ENCODE results near the gene LAMP5. TPM values are rescaled to one million over a fixed set of nuclear protein-coding genes. Genes with fewer than 3 reads are reported as not detected.

Gene LAMP5
- total and polyA plus RNA-seq, 2 of the 13 experiments (the other 11 are each of a cell fraction or from before 2014, with no cell fraction given): not detected

DNA sequence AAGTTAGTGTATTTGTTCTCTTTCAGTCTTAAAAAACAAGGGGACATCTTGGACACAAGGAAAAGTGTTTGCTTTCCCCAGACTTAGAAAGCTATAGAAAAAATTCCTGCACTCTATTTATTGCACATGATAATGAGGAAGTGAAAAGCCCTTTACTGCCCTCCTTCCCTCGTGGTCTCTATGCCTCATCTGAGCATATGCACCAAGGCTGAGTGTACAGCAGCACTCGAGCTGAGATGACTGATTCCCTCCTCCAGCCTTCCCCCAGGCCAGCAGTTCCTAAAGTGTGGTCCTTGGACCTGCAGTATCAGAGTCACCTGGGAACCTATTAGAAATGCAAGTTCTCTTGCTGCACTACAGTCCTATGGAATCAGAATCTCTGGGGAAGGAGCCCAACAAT is 14.3 kb upstream of the LAMP5 start:
- intact Hi-C loops (cut with micrococcal nuclease; ENCODE audit: unreplicated experiment): no loop called here
- Histone ChIP-seq H3K4me3 (replicated peaks in 1 of 3; ENCODE audit: insufficient read depth in 1 of 3, low read depth in 2 of 3, low read length in 3 of 3) (no peak overlapping the region), H3K4me1 (ENCODE audit: insufficient read depth, low read length) (no peaks in the 10 kb centered on the region), H3K4me2 (ENCODE audit: low read depth, low read length) (no peak overlapping the region), H2AFZ (ENCODE audit: low read length) (no peak overlapping the region), H3K27ac (ENCODE audit: extremely low read length, insufficient read depth, low read length) (no peak overlapping the region), H3K36me3 (replicated peaks in 1 of 2; ENCODE audit: control insufficient read depth in 1 of 2, insufficient read depth in 2 of 2, low read length in 2 of 2) (no peaks in the 10 kb centered on the region), H3K27me3 (ENCODE audit: control insufficient read depth in 1 of 2, insufficient read depth in 2 of 2, low read length in 2 of 2) (peaks cover 0 to under 1% of the 10 kb centered on the region in 2 experiments; a peak in 2 of 5 replicates), H3K79me2 (ENCODE audit: insufficient read depth, low read length) (no peaks in the 10 kb centered on the region), H3K9me3 (ENCODE audit: low read length) (no peaks in the 10 kb centered on the region), H3K9ac (ENCODE audit: insufficient read depth, low read depth, low read length) (no peak overlapping the region), H4K20me1 (ENCODE audit: insufficient read depth, low read length) (no peaks in the 10 kb centered on the region)
- ChIA-PET POLR2A (no interaction called here), CTCF (ENCODE audit: low intra/inter-chr PET ratio, low total read pairs) (no interaction called here)
- no TSS peak for BruUV-seq (replicated peaks)
- ATAC-seq (no peak), DNase-seq (ENCODE audit: low spot score) (no peak), FAIRE-seq (no peak)
- TF ChIP-seq TMF1 (CRISPR knock-in tag; IDR thresholded peaks at IDR 0.05; ENCODE audit: low read depth): no peak
- no peak for TF ChIP-seq ZNF776 (CRISPR knock-in tag; IDR thresholded peaks at IDR 0.05)
- no peak for TF ChIP-seq ZMYM4 (CRISPR knock-in tag; IDR thresholded peaks at IDR 0.05)
- no peak for TF ChIP-seq ZNF3 (CRISPR knock-in tag; IDR thresholded peaks at IDR 0.05)
- TF ChIP-seq RBFOX2 (IDR thresholded peaks at IDR 0.05; ENCODE audit: low read depth, low read length): no peak
- no peak for TF ChIP-seq TBX3 (IDR thresholded peaks at IDR 0.05; ENCODE audit: borderline replicate concordance)
- TF ChIP-seq, protein P1, sequence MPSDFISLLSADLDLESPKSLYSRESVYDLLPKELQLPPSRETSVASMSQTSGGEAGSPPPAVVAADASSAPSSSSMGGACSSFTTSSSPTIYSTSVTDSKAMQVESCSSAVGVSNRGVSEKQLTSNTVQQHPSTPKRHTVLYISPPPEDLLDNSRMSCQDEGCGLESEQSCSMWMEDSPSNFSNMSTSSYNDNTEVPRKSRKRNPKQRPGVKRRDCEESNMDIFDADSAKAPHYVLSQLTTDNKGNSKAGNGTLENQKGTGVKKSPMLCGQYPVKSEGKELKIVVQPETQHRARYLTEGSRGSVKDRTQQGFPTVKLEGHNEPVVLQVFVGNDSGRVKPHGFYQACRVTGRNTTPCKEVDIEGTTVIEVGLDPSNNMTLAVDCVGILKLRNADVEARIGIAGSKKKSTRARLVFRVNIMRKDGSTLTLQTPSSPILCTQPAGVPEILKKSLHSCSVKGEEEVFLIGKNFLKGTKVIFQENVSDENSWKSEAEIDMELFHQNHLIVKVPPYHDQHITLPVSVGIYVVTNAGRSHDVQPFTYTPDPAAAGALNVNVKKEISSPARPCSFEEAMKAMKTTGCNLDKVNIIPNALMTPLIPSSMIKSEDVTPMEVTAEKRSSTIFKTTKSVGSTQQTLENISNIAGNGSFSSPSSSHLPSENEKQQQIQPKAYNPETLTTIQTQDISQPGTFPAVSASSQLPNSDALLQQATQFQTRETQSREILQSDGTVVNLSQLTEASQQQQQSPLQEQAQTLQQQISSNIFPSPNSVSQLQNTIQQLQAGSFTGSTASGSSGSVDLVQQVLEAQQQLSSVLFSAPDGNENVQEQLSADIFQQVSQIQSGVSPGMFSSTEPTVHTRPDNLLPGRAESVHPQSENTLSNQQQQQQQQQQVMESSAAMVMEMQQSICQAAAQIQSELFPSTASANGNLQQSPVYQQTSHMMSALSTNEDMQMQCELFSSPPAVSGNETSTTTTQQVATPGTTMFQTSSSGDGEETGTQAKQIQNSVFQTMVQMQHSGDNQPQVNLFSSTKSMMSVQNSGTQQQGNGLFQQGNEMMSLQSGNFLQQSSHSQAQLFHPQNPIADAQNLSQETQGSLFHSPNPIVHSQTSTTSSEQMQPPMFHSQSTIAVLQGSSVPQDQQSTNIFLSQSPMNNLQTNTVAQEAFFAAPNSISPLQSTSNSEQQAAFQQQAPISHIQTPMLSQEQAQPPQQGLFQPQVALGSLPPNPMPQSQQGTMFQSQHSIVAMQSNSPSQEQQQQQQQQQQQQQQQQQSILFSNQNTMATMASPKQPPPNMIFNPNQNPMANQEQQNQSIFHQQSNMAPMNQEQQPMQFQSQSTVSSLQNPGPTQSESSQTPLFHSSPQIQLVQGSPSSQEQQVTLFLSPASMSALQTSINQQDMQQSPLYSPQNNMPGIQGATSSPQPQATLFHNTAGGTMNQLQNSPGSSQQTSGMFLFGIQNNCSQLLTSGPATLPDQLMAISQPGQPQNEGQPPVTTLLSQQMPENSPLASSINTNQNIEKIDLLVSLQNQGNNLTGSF (CRISPR knock-in tag; IDR thresholded peaks at IDR 0.05): no peak
- no peak for TF ChIP-seq TCF7 (IDR thresholded peaks at IDR 0.05; ENCODE audit: low read depth)
- TF ChIP-seq, protein P2, sequence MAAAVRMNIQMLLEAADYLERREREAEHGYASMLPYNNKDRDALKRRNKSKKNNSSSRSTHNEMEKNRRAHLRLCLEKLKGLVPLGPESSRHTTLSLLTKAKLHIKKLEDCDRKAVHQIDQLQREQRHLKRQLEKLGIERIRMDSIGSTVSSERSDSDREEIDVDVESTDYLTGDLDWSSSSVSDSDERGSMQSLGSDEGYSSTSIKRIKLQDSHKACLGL (CRISPR knock-in tag; IDR thresholded peaks at IDR 0.05): no peak
- TF ChIP-seq, protein P3, sequence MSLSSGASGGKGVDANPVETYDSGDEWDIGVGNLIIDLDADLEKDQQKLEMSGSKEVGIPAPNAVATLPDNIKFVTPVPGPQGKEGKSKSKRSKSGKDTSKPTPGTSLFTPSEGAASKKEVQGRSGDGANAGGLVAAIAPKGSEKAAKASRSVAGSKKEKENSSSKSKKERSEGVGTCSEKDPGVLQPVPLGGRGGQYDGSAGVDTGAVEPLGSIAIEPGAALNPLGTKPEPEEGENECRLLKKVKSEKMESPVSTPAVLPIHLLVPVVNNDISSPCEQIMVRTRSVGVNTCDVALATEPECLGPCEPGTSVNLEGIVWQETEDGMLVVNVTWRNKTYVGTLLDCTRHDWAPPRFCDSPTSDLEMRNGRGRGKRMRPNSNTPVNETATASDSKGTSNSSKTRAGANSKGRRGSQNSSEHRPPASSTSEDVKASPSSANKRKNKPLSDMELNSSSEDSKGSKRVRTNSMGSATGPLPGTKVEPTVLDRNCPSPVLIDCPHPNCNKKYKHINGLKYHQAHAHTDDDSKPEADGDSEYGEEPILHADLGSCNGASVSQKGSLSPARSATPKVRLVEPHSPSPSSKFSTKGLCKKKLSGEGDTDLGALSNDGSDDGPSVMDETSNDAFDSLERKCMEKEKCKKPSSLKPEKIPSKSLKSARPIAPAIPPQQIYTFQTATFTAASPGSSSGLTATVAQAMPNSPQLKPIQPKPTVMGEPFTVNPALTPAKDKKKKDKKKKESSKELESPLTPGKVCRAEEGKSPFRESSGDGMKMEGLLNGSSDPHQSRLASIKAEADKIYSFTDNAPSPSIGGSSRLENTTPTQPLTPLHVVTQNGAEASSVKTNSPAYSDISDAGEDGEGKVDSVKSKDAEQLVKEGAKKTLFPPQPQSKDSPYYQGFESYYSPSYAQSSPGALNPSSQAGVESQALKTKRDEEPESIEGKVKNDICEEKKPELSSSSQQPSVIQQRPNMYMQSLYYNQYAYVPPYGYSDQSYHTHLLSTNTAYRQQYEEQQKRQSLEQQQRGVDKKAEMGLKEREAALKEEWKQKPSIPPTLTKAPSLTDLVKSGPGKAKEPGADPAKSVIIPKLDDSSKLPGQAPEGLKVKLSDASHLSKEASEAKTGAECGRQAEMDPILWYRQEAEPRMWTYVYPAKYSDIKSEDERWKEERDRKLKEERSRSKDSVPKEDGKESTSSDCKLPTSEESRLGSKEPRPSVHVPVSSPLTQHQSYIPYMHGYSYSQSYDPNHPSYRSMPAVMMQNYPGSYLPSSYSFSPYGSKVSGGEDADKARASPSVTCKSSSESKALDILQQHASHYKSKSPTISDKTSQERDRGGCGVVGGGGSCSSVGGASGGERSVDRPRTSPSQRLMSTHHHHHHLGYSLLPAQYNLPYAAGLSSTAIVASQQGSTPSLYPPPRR (CRISPR knock-in tag; IDR thresholded peaks at IDR 0.05; ENCODE audit: borderline replicate concordance): no peak
- in situ Hi-C loops (cut with HindIII; ENCODE audit: extremely low pct_ligation_motif_present, low pct_unique_long_range_greater_than_20kb): no loop called here
- WGBS (ENCODE audit: low lambda C conversion rate): 0% methylated on average over 2 of the region's 2 CpGs
